Measurements from ENCODE around the gene RPS6KA3.

GRCh38 chrX:20159797-20160385 is 106.8 kb downstream of the RPS6KA3 start:
- TF ChIP-seq CTCF (IDR thresholded peaks at IDR 0.05) (no peak), POLR2AphosphoS5 (IDR thresholded peaks at IDR 0.05; ENCODE audit: insufficient read depth in 1 of 2, low read depth in 1 of 2) (no peak)
